Measurements from ENCODE around the gene ZNF12. TPM values are rescaled to one million over a fixed set of nuclear protein-coding genes. Genes with fewer than 3 reads are reported as not detected.

ZNF12 gene
- total and polyA plus RNA-seq, 10 of the 15 experiments (the other 5 are each of a cell fraction or from before 2014, with no cell fraction given) = 6.7 to 38.1 (median 14.4) TPM

DNA sequence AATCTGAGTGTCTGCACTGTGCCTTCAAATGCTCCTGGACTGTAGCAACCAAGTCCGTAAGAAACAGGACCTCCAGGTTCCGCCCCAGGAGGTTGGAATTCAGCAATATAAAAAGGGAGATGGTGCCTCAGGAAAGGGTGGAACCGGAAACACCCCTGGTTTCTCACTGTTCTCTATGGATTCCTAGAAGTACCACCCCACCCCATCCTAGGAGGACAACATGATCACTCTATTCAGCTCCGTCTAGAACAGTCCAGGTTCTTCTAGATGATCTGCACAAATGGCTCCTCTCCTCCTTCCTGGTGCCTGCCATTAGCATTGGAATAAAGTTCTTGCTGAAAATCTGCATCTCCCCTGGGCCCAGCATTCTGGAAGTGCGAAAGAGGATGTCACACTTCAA lies 7.6 kb upstream of the ZNF12 start:
- ChIA-PET RAD21 (ENCODE audit: unreplicated experiment) (no interaction called here), POLR2A (no interaction called here), CTCF (no interaction called here), SMC1A (ENCODE audit: uncharacterized antibody, unreplicated experiment) (interaction anchor here (1.8 to 2.2 kb wide), 2 partner anchors 11 to 13 kb away, joined by 4 to 8 read pairs; no protein-coding TSS in a partner anchor)
- in situ Hi-C loops (cut with MboI) (no loop called here), intact Hi-C loops (cut with micrococcal nuclease; ENCODE audit: unreplicated experiment) (no loop called here)
- Histone ChIP-seq H3K27me3 (replicated peaks in 1 of 2; ENCODE audit: control insufficient read depth in 2 of 2, insufficient read depth in 2 of 2, low read length in 1 of 2) (no peaks in the 10 kb centered on the region), H3K36me3 (ENCODE audit: control insufficient read depth in 2 of 2, insufficient read depth in 2 of 2, low read length in 1 of 2) (no peaks in the 10 kb centered on the region), H3K4me2 (ENCODE audit: control insufficient read depth, insufficient read depth) (no peak overlapping the region), H2AFZ (ENCODE audit: control insufficient read depth, low read depth, low read length) (no peak overlapping the region), H3K9me3 (replicated peaks; ENCODE audit: control insufficient read depth, insufficient read depth, low read length) (peaks cover under 1% of the 10 kb centered on the region; the same call in 1 of the 3 replicates), H3K27ac (ENCODE audit: control insufficient read depth, insufficient read depth) (no peak overlapping the region), H3K79me2 (ENCODE audit: control insufficient read depth, insufficient read depth, low read length) (no peaks in the 10 kb centered on the region), H3K4me1 (ENCODE audit: control insufficient read depth, insufficient read depth, low read length) (no peaks in the 10 kb centered on the region), H3K4me3 (no peak overlapping the region), H4K20me1 (ENCODE audit: control insufficient read depth, insufficient read depth) (no peaks in the 10 kb centered on the region), H3K9ac (ENCODE audit: control insufficient read depth, insufficient read depth, low read length) (no peak overlapping the region)
- 57% methylated on average over 5 of the region's 5 CpGs for WGBS (ENCODE audit: insufficient coverage, insufficient replicate concordance, low lambda C conversion rate, missing lambda C conversion rate)
- no TSS peak for BruUV-seq (replicated peaks)
- FAIRE-seq = no peak
- DNase-seq (ENCODE audit: low read depth, low spot score) = no peak
- ATAC-seq = no peak
- TF ChIP-seq BHLHE40 (IDR thresholded peaks at IDR 0.05; ENCODE audit: borderline replicate concordance in 1 of 2, low read depth in 2 of 2, low read length in 1 of 2) = no peak
- no peak for TF ChIP-seq TCF12 (IDR thresholded peaks at IDR 0.05; ENCODE audit: low read depth, low read length)
- no peak for TF ChIP-seq RELA (IDR thresholded peaks at IDR 0.05; ENCODE audit: borderline replicate concordance, partially characterized antibody)
- no peak for TF ChIP-seq MEF2B (IDR thresholded peaks at IDR 0.05; ENCODE audit: partially characterized antibody, poor library complexity, severe bottlenecking)
- TF ChIP-seq, protein P1, sequence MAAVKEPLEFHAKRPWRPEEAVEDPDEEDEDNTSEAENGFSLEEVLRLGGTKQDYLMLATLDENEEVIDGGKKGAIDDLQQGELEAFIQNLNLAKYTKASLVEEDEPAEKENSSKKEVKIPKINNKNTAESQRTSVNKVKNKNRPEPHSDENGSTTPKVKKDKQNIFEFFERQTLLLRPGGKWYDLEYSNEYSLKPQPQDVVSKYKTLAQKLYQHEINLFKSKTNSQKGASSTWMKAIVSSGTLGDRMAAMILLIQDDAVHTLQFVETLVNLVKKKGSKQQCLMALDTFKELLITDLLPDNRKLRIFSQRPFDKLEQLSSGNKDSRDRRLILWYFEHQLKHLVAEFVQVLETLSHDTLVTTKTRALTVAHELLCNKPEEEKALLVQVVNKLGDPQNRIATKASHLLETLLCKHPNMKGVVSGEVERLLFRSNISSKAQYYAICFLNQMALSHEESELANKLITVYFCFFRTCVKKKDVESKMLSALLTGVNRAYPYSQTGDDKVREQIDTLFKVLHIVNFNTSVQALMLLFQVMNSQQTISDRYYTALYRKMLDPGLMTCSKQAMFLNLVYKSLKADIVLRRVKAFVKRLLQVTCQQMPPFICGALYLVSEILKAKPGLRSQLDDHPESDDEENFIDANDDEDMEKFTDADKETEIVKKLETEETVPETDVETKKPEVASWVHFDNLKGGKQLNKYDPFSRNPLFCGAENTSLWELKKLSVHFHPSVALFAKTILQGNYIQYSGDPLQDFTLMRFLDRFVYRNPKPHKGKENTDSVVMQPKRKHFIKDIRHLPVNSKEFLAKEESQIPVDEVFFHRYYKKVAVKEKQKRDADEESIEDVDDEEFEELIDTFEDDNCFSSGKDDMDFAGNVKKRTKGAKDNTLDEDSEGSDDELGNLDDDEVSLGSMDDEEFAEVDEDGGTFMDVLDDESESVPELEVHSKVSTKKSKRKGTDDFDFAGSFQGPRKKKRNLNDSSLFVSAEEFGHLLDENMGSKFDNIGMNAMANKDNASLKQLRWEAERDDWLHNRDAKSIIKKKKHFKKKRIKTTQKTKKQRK (IDR thresholded peaks at IDR 0.05; ENCODE audit: low read depth, low read length) = no peak
- no peak for TF ChIP-seq ZNF622 (IDR thresholded peaks at IDR 0.05)
- TF ChIP-seq SMC3 (IDR thresholded peaks at IDR 0.05; ENCODE audit: borderline replicate concordance, low read length) = no peak
- TF ChIP-seq NR2F1 (conservative IDR thresholded peaks at IDR 0.05) = no peak
- TF ChIP-seq, protein P2, sequence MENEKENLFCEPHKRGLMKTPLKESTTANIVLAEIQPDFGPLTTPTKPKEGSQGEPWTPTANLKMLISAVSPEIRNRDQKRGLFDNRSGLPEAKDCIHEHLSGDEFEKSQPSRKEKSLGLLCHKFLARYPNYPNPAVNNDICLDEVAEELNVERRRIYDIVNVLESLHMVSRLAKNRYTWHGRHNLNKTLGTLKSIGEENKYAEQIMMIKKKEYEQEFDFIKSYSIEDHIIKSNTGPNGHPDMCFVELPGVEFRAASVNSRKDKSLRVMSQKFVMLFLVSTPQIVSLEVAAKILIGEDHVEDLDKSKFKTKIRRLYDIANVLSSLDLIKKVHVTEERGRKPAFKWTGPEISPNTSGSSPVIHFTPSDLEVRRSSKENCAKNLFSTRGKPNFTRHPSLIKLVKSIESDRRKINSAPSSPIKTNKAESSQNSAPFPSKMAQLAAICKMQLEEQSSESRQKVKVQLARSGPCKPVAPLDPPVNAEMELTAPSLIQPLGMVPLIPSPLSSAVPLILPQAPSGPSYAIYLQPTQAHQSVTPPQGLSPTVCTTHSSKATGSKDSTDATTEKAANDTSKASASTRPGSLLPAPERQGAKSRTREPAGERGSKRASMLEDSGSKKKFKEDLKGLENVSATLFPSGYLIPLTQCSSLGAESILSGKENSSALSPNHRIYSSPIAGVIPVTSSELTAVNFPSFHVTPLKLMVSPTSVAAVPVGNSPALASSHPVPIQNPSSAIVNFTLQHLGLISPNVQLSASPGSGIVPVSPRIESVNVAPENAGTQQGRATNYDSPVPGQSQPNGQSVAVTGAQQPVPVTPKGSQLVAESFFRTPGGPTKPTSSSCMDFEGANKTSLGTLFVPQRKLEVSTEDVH (IDR thresholded peaks at IDR 0.05; ENCODE audit: low read depth, partially characterized antibody) = no peak
- TF ChIP-seq ZBED1 (IDR thresholded peaks at IDR 0.05; ENCODE audit: borderline replicate concordance) = no peak
- no peak for TF ChIP-seq EP300 (IDR thresholded peaks at IDR 0.05; ENCODE audit: borderline replicate concordance in 1 of 2, control insufficient read depth in 1 of 2, low read depth in 2 of 2, low read length in 2 of 2)
- TF ChIP-seq, protein P3, sequence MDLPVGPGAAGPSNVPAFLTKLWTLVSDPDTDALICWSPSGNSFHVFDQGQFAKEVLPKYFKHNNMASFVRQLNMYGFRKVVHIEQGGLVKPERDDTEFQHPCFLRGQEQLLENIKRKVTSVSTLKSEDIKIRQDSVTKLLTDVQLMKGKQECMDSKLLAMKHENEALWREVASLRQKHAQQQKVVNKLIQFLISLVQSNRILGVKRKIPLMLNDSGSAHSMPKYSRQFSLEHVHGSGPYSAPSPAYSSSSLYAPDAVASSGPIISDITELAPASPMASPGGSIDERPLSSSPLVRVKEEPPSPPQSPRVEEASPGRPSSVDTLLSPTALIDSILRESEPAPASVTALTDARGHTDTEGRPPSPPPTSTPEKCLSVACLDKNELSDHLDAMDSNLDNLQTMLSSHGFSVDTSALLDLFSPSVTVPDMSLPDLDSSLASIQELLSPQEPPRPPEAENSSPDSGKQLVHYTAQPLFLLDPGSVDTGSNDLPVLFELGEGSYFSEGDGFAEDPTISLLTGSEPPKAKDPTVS (IDR thresholded peaks at IDR 0.05; ENCODE audit: low read depth, low read length) = no peak
- TF ChIP-seq, protein P4, sequence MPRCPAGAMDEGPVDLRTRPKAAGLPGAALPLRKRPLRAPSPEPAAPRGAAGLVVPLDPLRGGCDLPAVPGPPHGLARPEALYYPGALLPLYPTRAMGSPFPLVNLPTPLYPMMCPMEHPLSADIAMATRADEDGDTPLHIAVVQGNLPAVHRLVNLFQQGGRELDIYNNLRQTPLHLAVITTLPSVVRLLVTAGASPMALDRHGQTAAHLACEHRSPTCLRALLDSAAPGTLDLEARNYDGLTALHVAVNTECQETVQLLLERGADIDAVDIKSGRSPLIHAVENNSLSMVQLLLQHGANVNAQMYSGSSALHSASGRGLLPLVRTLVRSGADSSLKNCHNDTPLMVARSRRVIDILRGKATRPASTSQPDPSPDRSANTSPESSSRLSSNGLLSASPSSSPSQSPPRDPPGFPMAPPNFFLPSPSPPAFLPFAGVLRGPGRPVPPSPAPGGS (IDR thresholded peaks at IDR 0.05; ENCODE audit: borderline replicate concordance, insufficient read depth, low read depth, low read length, poor library complexity, severe bottlenecking) = no peak
- no peak for TF ChIP-seq STAT3 (IDR thresholded peaks at IDR 0.05; ENCODE audit: low read depth, low read length)
- TF ChIP-seq SMAD5 (IDR thresholded peaks at IDR 0.05; ENCODE audit: low read depth) = no peak
- TF ChIP-seq ZNF384 (IDR thresholded peaks at IDR 0.05; ENCODE audit: borderline replicate concordance, low read depth, low read length) = no peak

Measured in GM12878 (cell line).